SU-DHL-6 (cell line): Measurements from ENCODE around the gene LRIT2.

Source experiments
- CTCF ChIP-seq: fragments of 200-600 bp; sonication (generic); IDR thresholded peaks from one replicate; pipeline ENCODE4 v1.5.1; 2017; ENCODE audit warnings: antibody characterized with exemption, mild to moderate bottlenecking, low read length, moderate library complexity; ENCODE audit not compliant: insufficient read depth, poor library complexity, severe bottlenecking
- EZH2phosphoT487 ChIP-seq: fragments of 200-600 bp; sonication (generic), shearing (Covaris generic); conservative IDR thresholded peaks from 2 replicates; pipeline ENCODE4 v1.6.1; 2018; ENCODE audit warnings: mild to moderate bottlenecking, antibody characterized with exemption, low read length, moderate library complexity, mixed read lengths

GRCh38 chr10:84172467-84173356 lies 52.6 kb downstream of the LRIT2 start:
- no peak for TF ChIP-seq CTCF
- TF ChIP-seq EZH2phosphoT487, result no peak
